ENCODE measurements around the gene ZFYVE26. TPM values are rescaled to one million over a fixed set of nuclear protein-coding genes. Genes with fewer than 3 reads are reported as not detected.

ZFYVE26 gene
- total RNA-seq, 4 donors from 2014 or later = 14.3 to 45.9 (median 28.2) TPM

DNA sequence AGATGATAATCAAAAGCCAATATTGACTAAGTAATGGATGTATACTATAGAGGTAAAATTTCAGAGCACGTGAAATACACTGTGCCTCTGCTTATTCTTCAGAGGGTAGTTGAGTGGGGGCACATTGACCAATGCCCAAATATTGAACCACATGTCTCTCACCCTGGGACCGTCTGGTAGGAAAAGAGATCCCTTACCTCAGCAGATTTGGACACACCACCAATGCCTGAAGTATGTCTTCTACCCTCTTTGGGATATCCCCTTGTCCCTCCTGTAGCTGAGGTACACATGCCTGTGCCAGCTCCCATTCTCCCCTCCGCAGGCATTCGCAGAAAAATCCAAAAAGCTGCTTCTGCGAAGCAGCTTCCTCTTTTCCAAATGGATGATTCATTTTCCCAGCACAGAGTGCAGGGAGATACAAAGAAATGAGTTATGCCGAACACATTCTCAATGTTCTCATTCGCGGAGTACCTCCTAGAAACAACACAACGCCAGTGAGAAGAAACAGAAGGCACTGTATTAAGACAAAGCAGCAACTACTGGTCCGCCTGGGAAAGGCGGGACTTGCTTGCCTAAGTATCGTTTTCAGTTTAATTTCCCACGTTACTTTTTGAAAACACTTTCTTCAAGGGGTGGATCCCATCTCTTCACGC, 691 bp downstream of the ZFYVE26 start:
- H3K27me3 ChIP-seq = no peaks in the 10 kb centered on the region
- intact Hi-C loops (cut with DNase I; ENCODE audit: low total_unique reads) = no loop called here
- peak overlapping the region; percentile 61 to 90 for H3K4me3 ChIP-seq
- DNase-seq = no peak
- no peaks in the 10 kb centered on the region for H3K36me3 ChIP-seq
- H3K9me3 ChIP-seq = no peaks in the 10 kb centered on the region
- TF ChIP-seq, protein P1, sequence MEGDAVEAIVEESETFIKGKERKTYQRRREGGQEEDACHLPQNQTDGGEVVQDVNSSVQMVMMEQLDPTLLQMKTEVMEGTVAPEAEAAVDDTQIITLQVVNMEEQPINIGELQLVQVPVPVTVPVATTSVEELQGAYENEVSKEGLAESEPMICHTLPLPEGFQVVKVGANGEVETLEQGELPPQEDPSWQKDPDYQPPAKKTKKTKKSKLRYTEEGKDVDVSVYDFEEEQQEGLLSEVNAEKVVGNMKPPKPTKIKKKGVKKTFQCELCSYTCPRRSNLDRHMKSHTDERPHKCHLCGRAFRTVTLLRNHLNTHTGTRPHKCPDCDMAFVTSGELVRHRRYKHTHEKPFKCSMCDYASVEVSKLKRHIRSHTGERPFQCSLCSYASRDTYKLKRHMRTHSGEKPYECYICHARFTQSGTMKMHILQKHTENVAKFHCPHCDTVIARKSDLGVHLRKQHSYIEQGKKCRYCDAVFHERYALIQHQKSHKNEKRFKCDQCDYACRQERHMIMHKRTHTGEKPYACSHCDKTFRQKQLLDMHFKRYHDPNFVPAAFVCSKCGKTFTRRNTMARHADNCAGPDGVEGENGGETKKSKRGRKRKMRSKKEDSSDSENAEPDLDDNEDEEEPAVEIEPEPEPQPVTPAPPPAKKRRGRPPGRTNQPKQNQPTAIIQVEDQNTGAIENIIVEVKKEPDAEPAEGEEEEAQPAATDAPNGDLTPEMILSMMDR (IDR thresholded peaks at IDR 0.05) = no peak
- no peak for TF ChIP-seq POLR2A (IDR thresholded peaks at IDR 0.05)
- peak overlapping the region; percentile 85 to 87 for H3K27ac ChIP-seq
- H3K4me1 ChIP-seq = peaks cover 0 to 6% of the 10 kb centered on the region in 2 donors

DNA sequence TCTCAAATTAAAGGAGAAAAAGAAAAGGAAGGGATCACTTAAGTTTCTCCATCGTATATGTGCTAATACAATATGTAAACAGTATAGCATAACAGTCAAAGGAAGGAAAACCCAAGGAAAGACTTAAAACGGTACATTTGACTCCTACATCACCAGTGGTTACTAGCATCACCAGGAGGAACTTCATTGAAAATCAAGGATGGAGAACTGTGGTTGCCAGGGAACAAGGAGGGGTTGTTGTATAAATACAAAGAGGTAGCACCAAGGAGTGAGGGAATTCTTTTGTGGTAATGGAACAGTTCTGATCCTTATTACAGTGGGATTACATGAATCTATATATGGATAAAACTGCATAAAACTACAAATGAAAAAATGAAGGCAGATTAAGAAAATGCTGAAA, 1.6 kb downstream of the ZFYVE26 start:
- Histone ChIP-seq H3K4me3 (no peak overlapping the region), H3K36me3 (no peaks in the 10 kb centered on the region), H3K9me3 (no peaks in the 10 kb centered on the region), H3K27ac (no peak overlapping the region), H3K4me1 (peaks cover 0 to 6% of the 10 kb centered on the region in 2 donors), H3K27me3 (no peaks in the 10 kb centered on the region)
- intact Hi-C loops (cut with DNase I; ENCODE audit: low total_unique reads) = no loop called here
- no peak for DNase-seq
- TF ChIP-seq, protein P1 (IDR thresholded peaks at IDR 0.05) = no peak
- no peak for TF ChIP-seq POLR2A (IDR thresholded peaks at IDR 0.05)

DNA sequence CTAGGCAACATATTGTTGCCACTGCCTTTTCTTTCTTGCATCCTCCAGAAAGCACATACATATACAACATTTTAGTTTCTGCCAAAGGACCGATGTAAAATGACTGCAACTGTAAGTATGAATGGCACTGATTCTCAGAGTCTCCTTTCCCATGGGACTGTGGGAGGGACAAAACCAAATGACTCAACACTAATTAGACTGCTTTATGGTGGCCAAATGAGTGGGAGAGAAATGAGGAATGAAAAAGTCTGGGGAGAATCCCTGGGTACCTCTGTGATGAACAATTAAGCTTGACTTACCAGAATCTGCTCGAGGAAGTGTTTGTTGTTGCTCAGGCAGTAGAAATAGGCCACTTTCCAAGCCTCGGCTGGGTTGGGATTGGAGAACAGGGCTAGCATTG, 10.1 kb downstream of the ZFYVE26 start:
- Histone ChIP-seq H3K4me3 (no peak overlapping the region), H3K9me3 (no peaks in the 10 kb centered on the region), H3K36me3 (no peaks in the 10 kb centered on the region), H3K4me1 (no peaks in the 10 kb centered on the region), H3K27ac (no peak overlapping the region), H3K27me3 (no peaks in the 10 kb centered on the region)
- no peak for DNase-seq
- TF ChIP-seq, protein P1 (IDR thresholded peaks at IDR 0.05) = no peak
- TF ChIP-seq POLR2A (IDR thresholded peaks at IDR 0.05) = no peak
- intact Hi-C loops (cut with DNase I; ENCODE audit: low total_unique reads) = no loop called here

DNA sequence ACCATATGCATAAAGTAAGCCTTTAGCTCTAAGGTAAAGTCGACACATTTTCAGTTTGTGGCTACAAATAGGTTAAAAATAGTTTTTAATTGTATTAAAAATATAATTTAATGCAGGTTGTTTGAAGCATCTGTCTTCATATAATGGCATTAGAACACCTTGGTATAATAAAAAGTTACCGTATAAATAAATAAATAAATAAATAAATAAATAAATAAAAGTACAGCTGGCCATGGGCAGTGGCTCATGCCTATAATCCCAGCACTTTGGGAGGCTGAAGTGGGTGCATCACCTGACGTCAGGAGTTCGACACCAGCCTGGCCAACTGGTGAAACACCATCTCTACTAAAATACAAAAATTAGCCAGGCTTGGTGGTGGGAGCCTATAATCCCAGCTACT, 15.6 kb downstream of the ZFYVE26 start:
- intact Hi-C loops (cut with DNase I; ENCODE audit: low total_unique reads) = no loop called here
- Histone ChIP-seq H3K4me1 (no peaks in the 10 kb centered on the region), H3K4me3 (no peak overlapping the region), H3K27me3 (no peaks in the 10 kb centered on the region), H3K27ac (no peak overlapping the region), H3K9me3 (no peaks in the 10 kb centered on the region), H3K36me3 (no peaks in the 10 kb centered on the region)
- no peak for DNase-seq
- no peak for TF ChIP-seq POLR2A (IDR thresholded peaks at IDR 0.05)
- TF ChIP-seq, protein P1 (IDR thresholded peaks at IDR 0.05) = no peak

DNA sequence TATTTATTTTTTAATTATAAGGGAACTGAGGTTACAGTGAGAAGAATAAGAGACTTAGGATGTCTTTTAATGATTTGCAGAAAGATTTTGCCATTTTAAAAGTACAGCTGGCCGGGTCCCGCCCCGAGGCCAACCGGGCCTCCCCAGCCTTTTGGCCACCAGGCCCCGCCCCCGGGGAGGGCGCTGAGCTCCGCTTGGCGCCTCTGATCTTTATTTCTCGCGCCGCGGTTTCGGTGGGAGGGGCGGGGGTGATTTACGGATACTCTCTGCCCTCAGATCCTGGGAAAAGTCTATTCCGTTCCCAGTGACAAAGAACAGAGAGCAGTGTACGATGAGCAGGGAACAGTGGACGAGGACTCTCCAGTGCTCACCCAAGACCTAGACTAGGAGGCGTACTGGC, 17.7 kb downstream of the ZFYVE26 start:
- intact Hi-C loops (cut with DNase I; ENCODE audit: low total_unique reads) = no loop called here
- Histone ChIP-seq H3K27ac (no peak overlapping the region), H3K36me3 (no peaks in the 10 kb centered on the region), H3K27me3 (no peaks in the 10 kb centered on the region), H3K9me3 (no peaks in the 10 kb centered on the region), H3K4me1 (no peaks in the 10 kb centered on the region), H3K4me3 (no peak overlapping the region)
- DNase-seq = no peak
- TF ChIP-seq POLR2A (IDR thresholded peaks at IDR 0.05) = no peak
- TF ChIP-seq, protein P1 (IDR thresholded peaks at IDR 0.05) = no peak

Measured in uterus (tissue), 4 donors.